ENCODE measurements around the gene RPTOR. TPM values are rescaled to one million over a fixed set of nuclear protein-coding genes. Genes with fewer than 3 reads are reported as not detected.
A peak's percentile ranks its signal among the peaks of the same experiment; 100 is the strongest.

The RPTOR gene
- total and polyA plus RNA-seq, 2 experiments from 2014 or later: 6.6 to 16.1 TPM

- no peaks in the 10 kb centered on the region for H3K9me2 ChIP-seq (ENCODE audit: insufficient read depth)
Observed at GRCh38 chr17:80512233-80512632, 32.4 kb upstream of the RPTOR start.

GRCh38 chr17:80513201-80513600 is 31.4 kb upstream of the RPTOR start:
- in situ Hi-C loops (cut with MboI): no loop called here
- Histone ChIP-seq H3K4me3 (no peak overlapping the region), H3K27me3 (replicated peaks; ENCODE audit: insufficient read depth) (no peaks in the 10 kb centered on the region), H3K4me2 (ENCODE audit: unreplicated experiment) (no peak overlapping the region), H4K20me1 (ENCODE audit: insufficient read depth) (no peaks in the 10 kb centered on the region), H3K9ac (no peak overlapping the region), H2AFZ (no peak overlapping the region), H3K27ac (no peak overlapping the region), H3K4me1 (ENCODE audit: insufficient read depth) (peaks cover 19% of the 10 kb centered on the region), H3K79me2 (ENCODE audit: insufficient read depth) (no peaks in the 10 kb centered on the region), H3K9me3 (ENCODE audit: low read depth) (no peaks in the 10 kb centered on the region), H3K36me3 (ENCODE audit: low read depth) (no peaks in the 10 kb centered on the region), H3F3A (ENCODE audit: insufficient read depth) (no peaks in the 10 kb centered on the region), H3K9me2 (ENCODE audit: insufficient read depth) (no peaks in the 10 kb centered on the region)
- WGBS, 2 experiments (ENCODE audit: low coverage in 1 of 2, low lambda C conversion rate in 2 of 2, missing lambda C conversion rate in 2 of 2): 76 to 77% methylated on average over 16 of the region's 16 CpGs
- no peak for DNase-seq
- TF ChIP-seq EZH2phosphoT487 (IDR thresholded peaks at IDR 0.05; ENCODE audit: insufficient read depth, low read depth): no peak
- no peak for TF ChIP-seq EZH2 (IDR thresholded peaks at IDR 0.05; ENCODE audit: insufficient read depth, poor library complexity, severe bottlenecking)

More at GRCh38 chr17:80512233-80512632, 32.4 kb upstream of the RPTOR start:
- no peaks in the 10 kb centered on the region for H3K36me3 ChIP-seq (ENCODE audit: low read depth)
- H3K9me3 ChIP-seq (ENCODE audit: low read depth): no peaks in the 10 kb centered on the region
- no peaks in the 10 kb centered on the region for H4K20me1 ChIP-seq (ENCODE audit: insufficient read depth)
- H3K4me2 ChIP-seq (ENCODE audit: unreplicated experiment): no peak overlapping the region
- H3K4me3 ChIP-seq: no peak overlapping the region
- WGBS, 2 experiments (ENCODE audit: low coverage in 1 of 2, low lambda C conversion rate in 2 of 2, missing lambda C conversion rate in 2 of 2): 33 to 40% methylated on average over 15 of the region's 15 CpGs
- no peaks in the 10 kb centered on the region for H3K27me3 ChIP-seq (replicated peaks; ENCODE audit: insufficient read depth)
- no peaks in the 10 kb centered on the region for H3F3A ChIP-seq (ENCODE audit: insufficient read depth)
- in situ Hi-C loops (cut with MboI): no loop called here
- H3K79me2 ChIP-seq (ENCODE audit: insufficient read depth): no peaks in the 10 kb centered on the region
- no peak for TF ChIP-seq EZH2phosphoT487 (IDR thresholded peaks at IDR 0.05; ENCODE audit: insufficient read depth, low read depth)
- no peak for TF ChIP-seq EZH2 (IDR thresholded peaks at IDR 0.05; ENCODE audit: insufficient read depth, poor library complexity, severe bottlenecking)
- no peak overlapping the region for H3K27ac ChIP-seq
- H3K9ac ChIP-seq: no peak overlapping the region
- no peak overlapping the region for H2AFZ ChIP-seq
- DNase-seq: peak; percentile 91
- peaks cover 19% of the 10 kb centered on the region for H3K4me1 ChIP-seq (ENCODE audit: insufficient read depth)

- 42 to 43% methylated on average over 10 of the region's 10 CpGs for WGBS, 2 experiments (ENCODE audit: low coverage in 1 of 2, low lambda C conversion rate in 2 of 2, missing lambda C conversion rate in 2 of 2)
- Histone ChIP-seq H3K4me1 (ENCODE audit: insufficient read depth) (peaks cover 19% of the 10 kb centered on the region), H3K4me3 (no peak overlapping the region), H3K4me2 (ENCODE audit: unreplicated experiment) (no peak overlapping the region), H3K9me3 (ENCODE audit: low read depth) (no peaks in the 10 kb centered on the region), H4K20me1 (ENCODE audit: insufficient read depth) (no peaks in the 10 kb centered on the region), H3K79me2 (ENCODE audit: insufficient read depth) (no peaks in the 10 kb centered on the region), H3K36me3 (ENCODE audit: low read depth) (no peaks in the 10 kb centered on the region), H3F3A (ENCODE audit: insufficient read depth) (no peaks in the 10 kb centered on the region), H2AFZ (no peak overlapping the region), H3K27ac (no peak overlapping the region), H3K9ac (no peak overlapping the region), H3K27me3 (replicated peaks; ENCODE audit: insufficient read depth) (no peaks in the 10 kb centered on the region), H3K9me2 (ENCODE audit: insufficient read depth) (no peaks in the 10 kb centered on the region)
- TF ChIP-seq EZH2phosphoT487 (IDR thresholded peaks at IDR 0.05; ENCODE audit: insufficient read depth, low read depth) (no peak), EZH2 (IDR thresholded peaks at IDR 0.05; ENCODE audit: insufficient read depth, poor library complexity, severe bottlenecking) (no peak)
- DNase-seq: peak; percentile 85
- in situ Hi-C loops (cut with MboI): no loop called here
Observed at GRCh38 chr17:80513892-80514291, 30.7 kb upstream of the RPTOR start.

- 84% methylated on average over 15 to 17 of the region's 17 CpGs for WGBS, 2 experiments (ENCODE audit: low coverage in 1 of 2, low lambda C conversion rate in 2 of 2, missing lambda C conversion rate in 2 of 2)
- Histone ChIP-seq H3K27ac (no peak overlapping the region), H3K36me3 (ENCODE audit: low read depth) (no peaks in the 10 kb centered on the region), H3K4me2 (ENCODE audit: unreplicated experiment) (no peak overlapping the region), H2AFZ (no peak overlapping the region), H3K9ac (no peak overlapping the region), H3K79me2 (ENCODE audit: insufficient read depth) (no peaks in the 10 kb centered on the region), H3K9me2 (ENCODE audit: insufficient read depth) (no peaks in the 10 kb centered on the region), H4K20me1 (ENCODE audit: insufficient read depth) (no peaks in the 10 kb centered on the region), H3F3A (ENCODE audit: insufficient read depth) (no peaks in the 10 kb centered on the region), H3K27me3 (replicated peaks; ENCODE audit: insufficient read depth) (no peaks in the 10 kb centered on the region), H3K9me3 (ENCODE audit: low read depth) (no peaks in the 10 kb centered on the region), H3K4me1 (ENCODE audit: insufficient read depth) (peaks cover 19% of the 10 kb centered on the region), H3K4me3 (no peak overlapping the region)
- in situ Hi-C loops (cut with MboI): no loop called here
- DNase-seq: no peak
- TF ChIP-seq EZH2phosphoT487 (IDR thresholded peaks at IDR 0.05; ENCODE audit: insufficient read depth, low read depth): no peak
- no peak for TF ChIP-seq EZH2 (IDR thresholded peaks at IDR 0.05; ENCODE audit: insufficient read depth, poor library complexity, severe bottlenecking)
Observed at GRCh38 chr17:80516171-80516932, 28.3 kb upstream of the RPTOR start.
